GM19328 (cell line): ENCODE data around the gene TEX19.
"Not testable (repeated sequence)": the region's sequence is repeated elsewhere in the genome, so short reads cannot be mapped to it uniquely, and the experiment has no call there.

Experiments
- ATAC-seq: cut with Tn5 transposase; IDR thresholded peaks from one replicate; pipeline ENCODE4 v1.9.1; 2021; ENCODE audit warnings: mild to moderate bottlenecking, moderate library complexity; ENCODE audit not compliant: unreplicated experiment

TEX19 gene

GRCh38 chr17:82406131-82406671, 47.2 kb downstream of the TEX19 start:
- ATAC-seq: no peak

- no peak for ATAC-seq
Measured at GRCh38 chr17:82407255-82407654, 48.2 kb downstream of the TEX19 start.

- no peak for ATAC-seq
Measured at GRCh38 chr17:82408288-82408937, 49.4 kb downstream of the TEX19 start.

GRCh38 chr17:82408938-82409318, 49.9 kb downstream of the TEX19 start:
- no peak for ATAC-seq

GRCh38 chr17:82410014-82410716, 51.1 kb downstream of the TEX19 start:
- no peak for ATAC-seq

- no peak for ATAC-seq
Measured at GRCh38 chr17:82411396-82412053, 52.5 kb downstream of the TEX19 start.

GRCh38 chr17:82412081-82412480, 53.0 kb downstream of the TEX19 start:
- not testable (repeated sequence) for ATAC-seq

GRCh38 chr17:82412535-82413520, 53.8 kb downstream of the TEX19 start:
- ATAC-seq: no peak
